Pancreas (tissue), 10 donors: ENCODE results near the gene CTNNA2. TPM values are rescaled to one million over a fixed set of nuclear protein-coding genes. Genes with fewer than 3 reads are reported as not detected.
A peak's percentile ranks its signal among the peaks of the same experiment; 100 is the strongest.

Source experiments
- ATAC-seq, 4 donors: fragments of 200-7000 bp; cut with Tn5 transposase; one replicate each; pipeline versions ENCODE4 v1.8.0 to v1.9.1; 2020; ENCODE audit warnings: mild to moderate bottlenecking in 4 of 4, moderate library complexity in 4 of 4
- DNase-seq, 6 donors: peaks; one replicate each; pipeline ENCODE4 v3.0.0-alpha.2; 2020
- FAIRE-seq: peaks from 2 replicates; lab custom pipeline; 2012; peaks lifted over from hg19 to GRCh38; lab: Jason Lieb, UNC
- H3K27ac ChIP-seq, 4 donors: fragments of 200-600 bp; sonication (generic); 1 replicate in 3 of 4; 2 replicates in 1 of 4; pipeline versions ENCODE4 v1.5.0 to v1.8.0; 2020
- H3K27me3 ChIP-seq, 4 donors: fragments of 200-600 bp; one replicate each; pipeline ENCODE4 v1.8.0; 2021
- H3K36me3 ChIP-seq, 3 donors: fragments of 200-600 bp; sonication (generic) in 1 of 3; one replicate each; pipeline versions ENCODE4 v1.5.0 to v1.8.0; 2020 to 2021
- H3K4me1 ChIP-seq, 3 donors: fragments of 200-600 bp; one replicate each; pipeline ENCODE4 v1.8.0; 2021
- H3K4me3 ChIP-seq, 4 donors: fragments of 200-600 bp; sonication (generic) in 2 of 4; one replicate each; pipeline versions ENCODE4 v1.5.0 to v1.8.0; 2020 to 2021
- H3K9me3 ChIP-seq, 4 donors: fragments of 200-600 bp; one replicate each; pipeline ENCODE4 v1.8.0; 2021
- WGBS, 2 donors: extraction: QIAGEN DNeasy Blood & Tissue Kit; methylation state at CpG; one replicate each; pipeline ENCODE4 v1.1.7; 2013; 5-methylcytosine and 5-hydroxymethylcytosine counted together
- intact Hi-C, 3 donors: fragments of 100-400 bp; cut with DNase I; formaldehyde crosslinking; loops; one replicate each; pipeline versions ENCODE4 v1.11.1 to v1.14.2; 2022
- polyA plus RNA-seq, 2 donors: library from polyadenylated mRNA; stranded (reverse); fragments of 200-250 nt; gene quantifications; one replicate each; pipeline ENCODE4 v1.2.3, GENCODE V29; 2013
- total RNA-seq, 6 donors: library from RNA; stranded (reverse); fragmentation: NEBNext Ultra II Directional in 4 of 6; extraction: Animal tissue kit (Norgen Biotek cat#: 25700) in 4 of 6; gene quantifications; one replicate each; pipeline versions ENCODE4 v1.2.1 to v1.2.4, GENCODE V29; 2021 to 2023
- TF ChIP-seq, protein P1 (sequence below), 4 donors: fragments of 200-600 bp; sonication (generic) in 3 of 4; IDR thresholded peaks; one replicate each; pipeline versions ENCODE4 v1.5.0 to v1.8.0; 2021; ENCODE audit warnings: antibody characterized with exemption in 4 of 4
- donor health status: healthy with polysubstance abuse.
- donor health status: DM: no; HTN: no; CAD: no; lungs with moderate emphysema.
- donor health status: DM: no; HTN: no; CAD: no.
- donor health status: control.
- donor health status: control.
- donor health status: Bipolar disorder and iron deficiency.
- donor health status: DM: yes; HTN: yes; CAD: no.
- donor health status: DM: no; HTN: no; CAD: no.
- donor health status: DM: no; HTN: no; CAD: no.
- donor health status: DM: yes; HTN: yes; CAD: no.

CTNNA2 gene
- total and polyA plus RNA-seq, 8 donors, result 0.25 to 12.1 (median 2.1) TPM

DNA sequence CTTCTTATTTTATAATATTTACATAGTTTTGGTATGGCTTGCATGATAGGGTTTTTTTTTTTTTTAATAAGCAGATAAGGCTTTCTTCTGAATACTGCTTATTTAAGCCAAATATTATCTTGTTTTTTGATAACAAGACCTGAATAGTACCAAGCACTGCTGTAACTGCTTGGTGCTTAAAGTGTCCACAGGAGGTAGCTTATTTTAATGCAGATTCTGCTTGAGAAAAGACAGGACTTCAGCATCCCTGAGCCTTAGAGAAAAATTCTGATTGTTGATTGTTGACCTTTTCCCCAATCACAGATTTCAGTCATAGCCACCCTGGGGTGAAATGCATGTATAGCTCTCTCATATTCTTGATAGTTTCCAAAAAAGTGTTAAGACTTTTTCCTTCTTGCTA is 336.4 kb downstream of the CTNNA2 start:
- Histone ChIP-seq H3K4me3 (no peak overlapping the region), H3K27me3 (no peaks in the 10 kb centered on the region), H3K27ac (no peak overlapping the region), H3K4me1 (no peaks in the 10 kb centered on the region), H3K36me3 (no peaks in the 10 kb centered on the region), H3K9me3 (no peaks in the 10 kb centered on the region)
- TF ChIP-seq, protein P1, sequence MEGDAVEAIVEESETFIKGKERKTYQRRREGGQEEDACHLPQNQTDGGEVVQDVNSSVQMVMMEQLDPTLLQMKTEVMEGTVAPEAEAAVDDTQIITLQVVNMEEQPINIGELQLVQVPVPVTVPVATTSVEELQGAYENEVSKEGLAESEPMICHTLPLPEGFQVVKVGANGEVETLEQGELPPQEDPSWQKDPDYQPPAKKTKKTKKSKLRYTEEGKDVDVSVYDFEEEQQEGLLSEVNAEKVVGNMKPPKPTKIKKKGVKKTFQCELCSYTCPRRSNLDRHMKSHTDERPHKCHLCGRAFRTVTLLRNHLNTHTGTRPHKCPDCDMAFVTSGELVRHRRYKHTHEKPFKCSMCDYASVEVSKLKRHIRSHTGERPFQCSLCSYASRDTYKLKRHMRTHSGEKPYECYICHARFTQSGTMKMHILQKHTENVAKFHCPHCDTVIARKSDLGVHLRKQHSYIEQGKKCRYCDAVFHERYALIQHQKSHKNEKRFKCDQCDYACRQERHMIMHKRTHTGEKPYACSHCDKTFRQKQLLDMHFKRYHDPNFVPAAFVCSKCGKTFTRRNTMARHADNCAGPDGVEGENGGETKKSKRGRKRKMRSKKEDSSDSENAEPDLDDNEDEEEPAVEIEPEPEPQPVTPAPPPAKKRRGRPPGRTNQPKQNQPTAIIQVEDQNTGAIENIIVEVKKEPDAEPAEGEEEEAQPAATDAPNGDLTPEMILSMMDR (IDR thresholded peaks at IDR 0.05), result no peak
- DNase-seq, result no peak
- ATAC-seq, result no peak
- intact Hi-C loops, result no loop called here
- FAIRE-seq, result no peak

DNA sequence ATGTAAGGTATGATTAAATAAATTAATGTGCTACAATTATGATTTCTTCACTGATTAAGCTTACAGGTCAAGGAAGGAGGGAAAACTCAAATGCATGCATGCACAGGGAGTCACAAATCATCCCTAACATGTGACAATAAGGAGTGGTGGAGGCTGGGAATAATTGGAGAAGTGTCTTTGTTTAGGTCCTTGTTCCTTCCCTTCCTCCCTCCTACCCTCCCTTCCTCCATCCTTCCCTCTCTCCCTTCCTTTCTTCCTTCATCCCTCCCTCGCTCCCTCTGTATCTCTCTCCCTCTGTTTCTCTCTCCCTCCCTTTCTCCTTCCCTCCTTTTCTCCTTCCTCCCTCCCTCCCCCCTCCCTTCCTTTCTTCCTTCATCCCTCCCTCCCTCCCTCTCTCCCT is 337.1 kb downstream of the CTNNA2 start:
- Histone ChIP-seq H3K9me3 (no peaks in the 10 kb centered on the region), H3K27me3 (no peaks in the 10 kb centered on the region), H3K27ac (no peak overlapping the region), H3K36me3 (no peaks in the 10 kb centered on the region), H3K4me3 (no peak overlapping the region), H3K4me1 (no peaks in the 10 kb centered on the region)
- intact Hi-C loops, result no loop called here
- ATAC-seq, result no peak
- no peak for FAIRE-seq
- TF ChIP-seq, protein P1 (IDR thresholded peaks at IDR 0.05), result no peak
- WGBS, 2 donors, result 96 to 100% methylated on average over 1 of the region's 1 CpG
- DNase-seq, result no peak

- Histone ChIP-seq H3K4me1 (no peaks in the 10 kb centered on the region), H3K27me3 (no peaks in the 10 kb centered on the region), H3K36me3 (no peaks in the 10 kb centered on the region), H3K27ac (no peak overlapping the region), H3K4me3 (no peak overlapping the region), H3K9me3 (no peaks in the 10 kb centered on the region)
- ATAC-seq (no peak), DNase-seq (no peak), FAIRE-seq (no peak)
- TF ChIP-seq, protein P1 (IDR thresholded peaks at IDR 0.05), result no peak
- intact Hi-C loops, result no loop called here
Measured at GRCh38 chr2:79850912-79851311, 338.1 kb downstream of the CTNNA2 start.

- no peaks in the 10 kb centered on the region for H3K27me3 ChIP-seq
- TF ChIP-seq, protein P1 (IDR thresholded peaks at IDR 0.05), result peak in 1 of 4 donors; percentile 19
- no peak overlapping the region for H3K27ac ChIP-seq
- H3K36me3 ChIP-seq, result no peaks in the 10 kb centered on the region
- no peak overlapping the region for H3K4me3 ChIP-seq
- intact Hi-C loops, result no loop called here
- H3K9me3 ChIP-seq, result no peaks in the 10 kb centered on the region
- 30 to 41% methylated on average over 10 of the region's 10 CpGs for WGBS, 2 donors
- ATAC-seq (peak; percentile 63 to 97 (median 90)), FAIRE-seq (no peak), DNase-seq (peak in 2 of 6 donors; percentile 21 to 25)
- H3K4me1 ChIP-seq, result peaks cover 0 to under 1% (median 0%) of the 10 kb centered on the region in 3 donors
Measured at GRCh38 chr2:79855264-79856006, 342.6 kb downstream of the CTNNA2 start.

GRCh38 chr2:79857888-79858287 is 345.0 kb downstream of the CTNNA2 start:
- no peaks in the 10 kb centered on the region for H3K9me3 ChIP-seq
- H3K27me3 ChIP-seq, result no peaks in the 10 kb centered on the region
- intact Hi-C loops, result no loop called here
- H3K36me3 ChIP-seq, result no peaks in the 10 kb centered on the region
- TF ChIP-seq, protein P1 (IDR thresholded peaks at IDR 0.05), result no peak
- H3K4me3 ChIP-seq, result no peak overlapping the region
- no peak overlapping the region for H3K27ac ChIP-seq
- 90 to 95% methylated on average over 17 of the region's 17 CpGs for WGBS, 2 donors
- FAIRE-seq (no peak), ATAC-seq (no peak), DNase-seq (no peak)
- peaks cover 0 to 7% (median 6%) of the 10 kb centered on the region in 3 donors for H3K4me1 ChIP-seq
